Left lung (tissue), 10 donors: Measurements from ENCODE around the gene CREB3L2. TPM values are rescaled to one million over a fixed set of nuclear protein-coding genes. Genes with fewer than 3 reads are reported as not detected.

ENCODE experiments used
- ATAC-seq: fragments of 200-7000 bp; cut with Tn5 transposase; one replicate; pipeline ENCODE4 v1.9.1; 2020; ENCODE audit warnings: moderate library complexity
- DNase-seq, 4 donors: peaks; one replicate each; pipeline ENCODE4 v3.0.0-alpha.2; 2013 to 2020
- H3K27ac ChIP-seq, 2 donors: fragments of 200-600 bp; sonication (generic) in 1 of 2; one replicate each; pipeline versions ENCODE4 v1.5.0 to v1.8.0; 2020 to 2021
- H3K27me3 ChIP-seq, 2 donors: fragments of 200-600 bp; sonication (generic) in 1 of 2; one replicate each; pipeline versions ENCODE4 v1.5.0 to v1.8.0; 2020 to 2021
- H3K36me3 ChIP-seq, 2 donors: fragments of 200-600 bp; sonication (generic) in 1 of 2; one replicate each; pipeline versions ENCODE4 v1.5.0 to v1.8.0; 2020 to 2021
- H3K4me1 ChIP-seq, 2 donors: fragments of 200-600 bp; one replicate each; pipeline ENCODE4 v1.8.0; 2021
- H3K4me3 ChIP-seq, 2 donors: fragments of 200-600 bp; sonication (generic) in 1 of 2; one replicate each; pipeline versions ENCODE4 v1.5.0 to v1.8.0; 2020 to 2021; ENCODE audit warnings: mild to moderate bottlenecking in 1 of 2
- H3K9me3 ChIP-seq, 2 donors: fragments of 200-600 bp; sonication (generic) in 1 of 2; one replicate each; pipeline versions ENCODE4 v1.5.0 to v1.8.0; 2020 to 2021
- intact Hi-C, 2 donors: fragments of 100-400 bp; cut with DNase I; formaldehyde crosslinking; loops; one replicate each; pipeline versions ENCODE4 v1.11.2 to v1.14.2; 2022
- polyA plus RNA-seq, 6 donors: library from polyadenylated mRNA; unstranded; fragments of 120-200 nt; gene quantifications; one replicate each; pipeline ENCODE4 v1.2.1, GENCODE V29; 2013; ENCODE audit not compliant: insufficient read length in 6 of 6
- total RNA-seq, 2 donors: library from RNA; stranded (reverse); fragmentation: NEBNext Ultra II Directional; extraction: Animal tissue kit (Norgen Biotek cat#: 25700); gene quantifications; one replicate each; pipeline ENCODE4 v1.2.1, GENCODE V29; 2021
- TF ChIP-seq, protein P1 (sequence below), 2 donors: fragments of 200-600 bp; sonication (generic) in 1 of 2; IDR thresholded peaks; one replicate each; pipeline versions ENCODE4 v1.5.0 to v1.8.0; 2021; ENCODE audit warnings: antibody characterized with exemption in 2 of 2
- donor health status: DM: no; HTN: yes; CAD: no.
- donor health status: DM: no; HTN: no; CAD: no.

CREB3L2 gene
- total and polyA plus RNA-seq, 8 donors = 49.9 to 62.7 (median 58.9) TPM

- Histone ChIP-seq H3K4me1 (peaks cover 0 to 9% of the 10 kb centered on the region in 2 donors), H3K36me3 (peaks cover 0 to 94% of the 10 kb centered on the region in 2 donors), H3K27ac (no peak overlapping the region), H3K9me3 (no peaks in the 10 kb centered on the region), H3K27me3 (no peaks in the 10 kb centered on the region), H3K4me3 (no peak overlapping the region)
- TF ChIP-seq, protein P1, sequence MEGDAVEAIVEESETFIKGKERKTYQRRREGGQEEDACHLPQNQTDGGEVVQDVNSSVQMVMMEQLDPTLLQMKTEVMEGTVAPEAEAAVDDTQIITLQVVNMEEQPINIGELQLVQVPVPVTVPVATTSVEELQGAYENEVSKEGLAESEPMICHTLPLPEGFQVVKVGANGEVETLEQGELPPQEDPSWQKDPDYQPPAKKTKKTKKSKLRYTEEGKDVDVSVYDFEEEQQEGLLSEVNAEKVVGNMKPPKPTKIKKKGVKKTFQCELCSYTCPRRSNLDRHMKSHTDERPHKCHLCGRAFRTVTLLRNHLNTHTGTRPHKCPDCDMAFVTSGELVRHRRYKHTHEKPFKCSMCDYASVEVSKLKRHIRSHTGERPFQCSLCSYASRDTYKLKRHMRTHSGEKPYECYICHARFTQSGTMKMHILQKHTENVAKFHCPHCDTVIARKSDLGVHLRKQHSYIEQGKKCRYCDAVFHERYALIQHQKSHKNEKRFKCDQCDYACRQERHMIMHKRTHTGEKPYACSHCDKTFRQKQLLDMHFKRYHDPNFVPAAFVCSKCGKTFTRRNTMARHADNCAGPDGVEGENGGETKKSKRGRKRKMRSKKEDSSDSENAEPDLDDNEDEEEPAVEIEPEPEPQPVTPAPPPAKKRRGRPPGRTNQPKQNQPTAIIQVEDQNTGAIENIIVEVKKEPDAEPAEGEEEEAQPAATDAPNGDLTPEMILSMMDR (IDR thresholded peaks at IDR 0.05) = no peak
- DNase-seq = peak in 1 of 4 donors; percentile 43
- peak; percentile 56 for ATAC-seq
- intact Hi-C loops = no loop called here
Measured at GRCh38 chr7:137882261-137882668, 119.6 kb downstream of the CREB3L2 start.

DNA sequence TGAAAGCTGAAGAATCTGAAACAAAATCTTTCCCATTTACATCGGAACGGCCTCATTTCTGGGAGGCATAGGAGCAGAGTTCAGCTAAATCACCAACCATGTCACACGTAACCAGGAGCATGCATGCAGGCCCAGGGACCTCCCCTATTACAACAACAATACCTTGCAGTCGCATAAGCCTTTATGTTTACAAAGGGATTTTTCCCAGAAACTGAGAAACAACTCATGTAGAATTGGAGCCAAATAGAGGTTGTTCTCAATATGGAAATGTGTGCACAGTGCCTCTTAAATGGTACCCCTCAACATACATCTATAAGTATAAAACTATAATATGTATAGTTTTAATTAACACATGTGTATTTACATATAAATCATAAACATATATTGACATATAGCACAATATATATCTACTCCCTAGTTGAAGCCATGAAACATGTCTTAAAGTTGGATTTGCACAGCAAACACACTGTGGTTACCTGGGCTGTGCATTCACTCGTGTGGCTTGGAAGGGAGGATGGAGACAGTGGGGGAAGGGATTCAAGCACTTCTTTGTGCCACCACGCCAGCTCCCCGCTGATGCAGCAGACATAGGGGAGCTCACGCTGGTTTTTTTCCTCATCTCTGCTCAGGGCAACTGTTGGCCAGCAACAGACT lies 120.2 kb downstream of the CREB3L2 start:
- Histone ChIP-seq H3K9me3 (no peaks in the 10 kb centered on the region), H3K36me3 (peaks cover 0 to 90% of the 10 kb centered on the region in 2 donors), H3K4me1 (peaks cover 0 to 9% of the 10 kb centered on the region in 2 donors), H3K27me3 (no peaks in the 10 kb centered on the region), H3K4me3 (no peak overlapping the region), H3K27ac (no peak overlapping the region)
- no peak for ATAC-seq
- no peak for DNase-seq
- intact Hi-C loops = no loop called here
- TF ChIP-seq, protein P1 (IDR thresholded peaks at IDR 0.05) = no peak

- intact Hi-C loops = no loop called here
- peaks cover 0 to 92% of the 10 kb centered on the region in 2 donors for H3K36me3 ChIP-seq
- peaks cover 0 to 9% of the 10 kb centered on the region in 2 donors for H3K4me1 ChIP-seq
- TF ChIP-seq, protein P1 (IDR thresholded peaks at IDR 0.05) = no peak
- no peaks in the 10 kb centered on the region for H3K9me3 ChIP-seq
- no peak for DNase-seq
- no peaks in the 10 kb centered on the region for H3K27me3 ChIP-seq
- H3K4me3 ChIP-seq = no peak overlapping the region
- H3K27ac ChIP-seq = no peak overlapping the region
- no peak for ATAC-seq
Measured at GRCh38 chr7:137880432-137880831, 121.5 kb downstream of the CREB3L2 start.

GRCh38 chr7:137879357-137880158 lies 122.3 kb downstream of the CREB3L2 start:
- no peaks in the 10 kb centered on the region for H3K9me3 ChIP-seq
- H3K4me1 ChIP-seq = peaks cover 0 to 9% of the 10 kb centered on the region in 2 donors
- H3K27me3 ChIP-seq = no peaks in the 10 kb centered on the region
- peak; percentile 19 for ATAC-seq
- no peak overlapping the region for H3K4me3 ChIP-seq
- peak overlapping the region; percentile 35 to 58 for H3K27ac ChIP-seq
- DNase-seq = no peak
- peaks cover 0 to 87% of the 10 kb centered on the region in 2 donors for H3K36me3 ChIP-seq
- TF ChIP-seq, protein P1 (IDR thresholded peaks at IDR 0.05) = no peak
- intact Hi-C loops = no loop called here

DNA sequence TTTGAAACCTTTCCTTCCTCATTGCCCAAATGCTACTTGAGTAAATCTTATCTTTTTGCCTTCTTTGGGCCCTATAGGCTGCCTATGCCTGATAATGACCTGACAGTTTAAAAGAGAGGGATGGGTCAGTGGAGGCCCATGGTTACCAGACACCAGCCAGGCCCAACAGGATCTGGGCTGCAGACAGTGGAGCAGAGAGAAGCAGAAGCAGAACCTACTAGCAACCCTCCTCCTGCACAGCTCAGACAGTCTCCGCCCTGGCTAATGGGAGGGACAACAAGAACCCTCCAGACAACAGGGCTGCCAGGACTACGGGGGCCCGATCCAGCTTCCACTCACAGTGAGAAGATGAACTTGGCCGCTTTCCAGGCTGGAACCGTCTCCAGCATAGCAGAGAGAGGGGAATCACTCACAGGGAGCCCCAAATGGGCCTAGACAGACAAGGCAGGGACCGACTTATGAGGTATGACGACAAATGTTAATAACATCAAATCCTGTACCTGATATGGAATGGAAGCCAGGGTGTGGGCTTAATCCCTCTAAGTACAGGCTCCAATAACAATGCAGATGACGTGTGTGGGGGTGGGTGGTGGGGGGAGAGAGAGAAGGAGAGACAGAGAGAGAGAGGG lies 123.4 kb downstream of the CREB3L2 start:
- Histone ChIP-seq H3K4me1 (peaks cover 0 to 9% of the 10 kb centered on the region in 2 donors), H3K4me3 (no peak overlapping the region), H3K27me3 (no peaks in the 10 kb centered on the region), H3K36me3 (peaks cover 0 to 87% of the 10 kb centered on the region in 2 donors), H3K9me3 (no peaks in the 10 kb centered on the region), H3K27ac (peak overlapping the region; percentile 35 to 39)
- intact Hi-C loops = no loop called here
- ATAC-seq (peak; percentile 60), DNase-seq (peak in 3 of 4 donors; percentile 15 to 78 (median 68))
- TF ChIP-seq, protein P1 (IDR thresholded peaks at IDR 0.05) = no peak
